ENCODE measurements around the gene DDX41. TPM values are rescaled to one million over a fixed set of nuclear protein-coding genes. Genes with fewer than 3 reads are reported as not detected.
"Not testable (repeated sequence)": the region's sequence is repeated elsewhere in the genome, so short reads cannot be mapped to it uniquely, and the experiment has no call there.

DDX41 gene
- total RNA-seq, 1 experiment from 2014 or later, result 153 TPM

DNA sequence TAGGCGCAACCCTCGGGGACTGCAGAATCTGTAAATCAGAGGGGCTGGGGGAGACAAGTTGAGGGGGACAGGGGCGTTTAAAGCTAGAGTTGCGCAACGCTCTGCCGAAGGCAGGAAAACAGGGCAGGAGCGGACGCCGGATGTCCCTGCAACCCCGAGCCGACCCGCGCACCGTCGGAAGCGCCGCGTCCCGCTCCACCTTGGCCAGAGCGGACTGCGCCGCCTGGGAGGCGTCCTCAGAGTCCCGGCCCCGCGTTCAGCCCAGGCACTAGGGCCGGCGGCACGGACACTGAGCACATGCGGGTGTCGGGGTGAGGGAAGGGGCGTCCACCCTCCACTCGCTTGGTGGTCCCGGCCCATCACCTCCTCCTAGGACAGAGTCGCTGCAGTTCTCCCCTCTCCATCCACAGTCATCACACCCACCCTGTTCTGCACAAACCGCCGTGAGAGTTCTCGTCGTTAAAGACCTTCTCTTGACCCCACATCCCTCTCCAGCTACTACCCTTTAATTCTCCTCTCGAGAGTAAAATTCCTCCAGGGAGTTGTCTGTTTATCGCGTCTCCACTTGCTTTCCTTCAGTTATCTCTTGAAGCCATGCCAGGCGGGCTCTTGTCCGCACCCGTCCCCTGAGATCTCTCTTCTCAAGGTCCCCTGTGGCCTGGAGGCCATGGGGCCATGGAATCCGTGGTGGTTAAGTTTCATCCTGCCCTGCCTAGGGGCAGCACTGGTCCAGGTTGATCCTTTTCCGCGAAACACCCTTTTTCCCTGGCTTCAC, 18.6 kb downstream of the DDX41 start:
- no peak for DNase-seq (ENCODE audit: low spot score)

DNA sequence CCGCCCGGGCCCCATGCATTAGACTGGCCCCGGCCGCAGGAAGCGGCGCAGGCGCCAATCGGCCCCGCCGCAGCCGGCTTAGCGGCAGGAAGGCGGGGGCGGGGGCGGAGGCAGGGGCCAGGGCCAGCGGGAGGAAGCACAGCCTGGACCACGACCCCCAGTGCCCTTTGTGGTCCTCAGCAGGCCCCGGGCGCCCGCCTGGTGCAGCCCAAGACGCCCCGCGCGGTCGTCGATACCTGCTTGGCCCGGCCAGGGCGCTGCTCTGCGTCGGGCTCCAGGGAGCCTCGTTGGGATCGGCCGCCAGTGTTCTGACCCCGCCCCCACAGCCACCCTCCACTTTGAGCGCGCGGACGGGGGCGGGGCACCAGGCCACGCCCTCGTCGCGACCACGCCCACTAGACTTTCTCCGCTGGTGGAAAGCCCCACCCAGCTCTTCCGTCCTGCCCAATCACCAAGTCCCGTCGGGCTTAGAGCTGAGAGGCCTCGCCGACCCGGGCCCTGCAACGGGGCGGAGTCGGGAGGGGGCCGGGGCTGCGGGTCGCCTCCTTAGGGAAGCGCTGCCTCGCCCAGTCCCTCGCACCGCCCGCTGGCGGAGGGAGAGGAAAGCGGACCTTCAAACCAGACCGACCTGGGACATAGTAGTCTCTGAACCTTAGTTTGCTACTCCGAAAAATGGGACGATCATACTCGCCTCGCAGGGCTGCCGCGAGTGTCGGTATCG, 19.3 kb downstream of the DDX41 start, which contains the start of gene PDLIM7:
TSS of gene PDLIM7 (minus strand) at position 313 of the 721 bp plus-strand sequence. CDS start 1,092 bp downstream, outside the sequence.
- DNase-seq (ENCODE audit: low spot score), result peak; percentile 93

DNA sequence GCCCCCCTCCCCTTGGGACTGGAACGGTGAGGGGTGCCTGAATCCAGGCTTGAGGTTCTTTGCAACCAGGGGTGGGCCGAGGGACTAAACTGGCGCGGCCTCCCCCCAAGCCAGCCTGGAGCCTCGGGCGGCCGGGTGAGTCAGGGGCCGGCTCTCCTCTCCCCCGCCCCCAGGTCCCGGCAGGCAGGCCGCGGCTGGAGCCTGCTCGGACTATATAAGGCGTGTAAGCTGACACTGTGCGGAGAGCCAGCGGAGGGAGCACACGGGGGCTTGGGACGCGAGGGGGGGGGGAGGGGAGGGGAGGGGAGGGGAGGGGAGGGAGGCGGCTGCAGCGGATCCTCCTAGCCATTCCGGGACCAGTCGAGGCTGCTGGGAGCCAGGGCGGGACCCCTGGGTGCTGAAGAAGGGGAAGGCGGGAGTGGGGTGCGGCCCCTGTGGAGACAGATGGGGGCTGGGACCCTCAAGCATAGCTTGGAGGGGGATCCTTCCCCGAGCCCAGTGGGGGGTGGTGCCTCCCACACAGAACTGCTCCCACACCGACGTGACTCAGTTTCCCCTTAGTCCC, 20.0 kb downstream of the DDX41 start:
- peak; percentile 72 for DNase-seq (ENCODE audit: low spot score)

GRCh38 chr5:177496070-177496726, 20.6 kb downstream of the DDX41 start:
- DNase-seq (ENCODE audit: low spot score), result peak; percentile 73

DNA sequence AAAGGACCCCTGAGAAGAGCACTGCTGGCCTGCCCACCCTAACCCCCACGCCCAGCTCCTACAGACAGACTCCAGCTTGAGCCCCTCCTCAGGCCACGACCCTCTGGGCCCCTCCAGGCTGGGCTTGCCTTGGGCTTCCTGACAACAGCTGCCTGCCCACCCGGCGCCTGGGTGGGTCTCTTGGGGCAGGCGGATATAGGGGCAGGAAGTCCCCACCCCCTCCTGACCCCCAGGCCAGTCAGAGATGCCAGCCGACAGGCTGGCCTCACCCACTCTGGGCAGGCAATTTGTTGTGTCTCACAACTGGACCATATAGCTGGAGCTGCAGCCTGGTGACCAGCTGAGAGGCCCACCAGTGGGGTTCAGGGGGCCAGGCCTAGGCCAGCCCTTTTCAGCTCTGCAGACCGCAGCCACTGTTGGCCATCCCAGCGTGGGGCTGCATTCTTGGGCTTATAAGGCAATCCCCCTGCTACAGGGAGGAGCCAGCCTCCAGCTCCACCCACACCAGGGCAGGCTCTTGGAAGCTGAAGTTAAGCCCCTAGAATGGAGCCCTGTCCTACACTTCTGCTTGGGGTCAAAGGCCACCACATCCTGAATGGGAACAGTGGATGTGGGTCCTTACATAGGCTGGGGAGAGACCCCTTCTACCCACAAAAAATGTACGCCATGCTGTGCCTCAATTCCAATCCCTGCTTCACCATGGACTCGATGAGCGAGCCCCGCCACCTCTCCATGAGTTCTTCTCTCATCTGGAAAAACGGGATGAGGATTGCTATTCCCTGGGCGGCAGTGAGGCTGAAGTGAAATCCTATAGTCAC, 21.3 kb downstream of the DDX41 start:
- peak; percentile 96 for DNase-seq (ENCODE audit: low spot score)

DNA sequence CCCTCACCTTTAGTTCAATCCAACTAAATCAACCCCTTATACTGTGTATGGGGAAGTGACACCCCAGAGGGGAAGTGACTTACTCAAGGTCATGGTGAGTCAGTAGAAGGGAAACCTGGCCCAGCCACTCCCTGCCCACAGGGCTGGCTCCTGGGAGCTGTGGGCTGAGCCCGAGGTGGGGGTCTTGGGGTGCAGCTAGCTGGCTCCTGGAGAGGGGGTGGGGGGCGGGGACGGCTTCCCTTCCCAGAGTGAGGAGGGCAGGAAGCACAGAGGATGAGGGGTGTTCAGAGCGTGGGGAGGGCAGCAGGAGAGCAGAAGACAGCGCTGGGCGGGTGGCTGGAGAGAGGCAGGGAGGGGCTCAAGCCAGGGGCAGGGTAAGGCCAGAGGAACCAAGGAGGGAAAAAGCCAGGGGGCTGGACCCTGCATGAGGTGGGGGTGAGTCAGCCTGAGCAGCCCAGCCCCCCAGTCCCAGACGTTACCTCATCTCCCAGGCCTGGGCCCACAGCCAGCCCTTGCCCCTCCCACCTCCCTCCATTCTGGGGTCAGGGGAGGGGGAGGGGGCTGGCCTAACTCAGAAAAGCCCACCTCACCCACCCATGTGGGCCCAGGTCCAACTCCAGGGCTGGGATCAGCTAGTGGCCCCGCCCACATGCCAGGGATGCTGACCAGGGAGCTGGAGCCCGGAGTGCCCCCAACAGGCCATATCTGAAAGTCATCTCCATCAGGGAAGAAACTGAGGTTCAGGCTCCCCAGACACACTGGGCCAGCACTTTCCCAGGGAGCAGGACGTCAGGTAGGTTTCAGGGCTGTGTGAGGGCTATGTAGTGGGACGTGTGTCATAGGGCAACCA, 22.2 kb downstream of the DDX41 start:
- DNase-seq (ENCODE audit: low spot score), result peak; percentile 97

GRCh38 chr5:177493795-177494345, 22.9 kb downstream of the DDX41 start:
- no peak for DNase-seq (ENCODE audit: low spot score)

DNA sequence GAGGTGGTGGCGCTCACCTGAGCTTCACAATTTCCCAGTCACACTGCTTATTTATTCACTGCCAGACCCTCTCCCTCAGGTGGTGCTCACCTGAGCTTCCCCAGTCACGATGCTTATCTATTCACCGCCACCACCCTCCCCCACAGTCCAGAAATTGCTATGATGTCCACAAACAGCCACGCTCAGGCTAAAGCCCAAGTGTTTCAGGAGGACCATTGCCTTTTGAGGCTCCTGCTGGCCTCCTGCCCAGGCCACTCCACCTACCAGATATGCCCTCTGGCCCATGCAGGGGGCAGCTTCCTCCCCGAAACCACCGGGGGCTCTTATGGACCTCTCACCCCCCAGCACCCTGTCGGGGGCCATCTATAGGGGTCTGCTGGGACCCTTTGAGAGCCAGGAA, 23.9 kb downstream of the DDX41 start:
- DNase-seq (ENCODE audit: low spot score), result no peak

DNA sequence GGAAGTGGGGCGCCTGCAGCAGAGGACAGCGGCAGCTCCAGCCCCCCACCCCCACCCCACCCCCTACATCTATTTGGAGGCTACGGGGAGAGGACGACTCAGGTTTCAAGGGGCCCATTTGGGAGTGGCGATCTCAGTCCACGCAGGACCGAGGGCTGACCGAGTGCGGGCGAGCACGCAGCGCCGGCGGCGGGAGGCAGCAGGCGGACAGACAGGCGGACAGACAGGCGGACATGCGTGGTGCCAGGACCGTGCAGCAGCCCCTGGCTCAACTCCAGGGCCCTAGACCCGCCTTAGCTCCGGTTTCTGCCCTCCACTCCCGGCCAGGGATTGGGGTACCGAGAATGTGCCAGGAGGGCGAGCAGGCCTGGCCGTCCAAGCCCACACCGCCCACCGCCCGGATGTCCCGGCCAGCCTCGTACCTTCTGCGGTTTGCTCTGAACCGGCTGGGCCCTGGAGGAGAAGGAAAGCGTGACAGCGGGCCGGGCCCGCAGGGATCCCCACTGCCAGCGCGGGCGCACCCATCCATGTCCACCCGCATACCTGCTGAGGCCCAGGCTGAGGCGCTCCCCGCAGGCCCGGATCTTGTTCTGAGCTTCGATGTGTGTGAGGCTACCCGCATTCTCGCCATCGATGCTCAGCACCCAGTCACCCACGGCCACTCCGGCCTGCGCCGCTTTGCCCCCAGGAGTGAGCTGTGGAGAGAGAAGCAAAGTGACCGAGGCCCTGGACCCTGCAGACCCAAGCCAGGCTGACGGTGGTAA, 24.6 kb downstream of the DDX41 start:
- DNase-seq (ENCODE audit: low spot score), result no peak

DNA sequence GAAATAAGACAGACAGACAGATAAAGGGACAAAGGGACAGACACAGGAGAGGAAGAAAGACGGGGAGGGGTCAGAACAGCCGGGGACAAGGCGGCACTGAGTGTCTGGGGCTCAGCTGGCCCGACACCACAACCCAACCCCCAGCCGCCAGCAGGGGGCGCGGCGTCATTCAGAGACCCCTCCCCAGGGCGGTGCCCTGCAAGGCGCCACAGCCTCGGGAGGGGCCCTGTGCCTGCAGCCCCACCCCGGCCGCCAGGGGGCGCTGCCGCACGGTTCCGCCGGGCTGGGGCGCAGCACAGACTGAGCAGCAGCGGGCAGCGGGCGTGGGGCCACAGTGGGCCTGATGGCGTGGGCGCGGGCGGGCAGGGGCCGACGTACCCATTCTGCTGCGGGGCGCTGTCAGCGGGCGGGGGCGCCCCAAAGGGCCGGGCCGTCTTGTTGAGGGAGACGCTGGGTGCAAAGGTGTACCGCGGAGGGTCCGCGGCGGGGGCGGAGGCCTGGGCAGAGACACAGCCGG, 25.3 kb downstream of the DDX41 start:
- DNase-seq (ENCODE audit: low spot score), result no peak

DNA sequence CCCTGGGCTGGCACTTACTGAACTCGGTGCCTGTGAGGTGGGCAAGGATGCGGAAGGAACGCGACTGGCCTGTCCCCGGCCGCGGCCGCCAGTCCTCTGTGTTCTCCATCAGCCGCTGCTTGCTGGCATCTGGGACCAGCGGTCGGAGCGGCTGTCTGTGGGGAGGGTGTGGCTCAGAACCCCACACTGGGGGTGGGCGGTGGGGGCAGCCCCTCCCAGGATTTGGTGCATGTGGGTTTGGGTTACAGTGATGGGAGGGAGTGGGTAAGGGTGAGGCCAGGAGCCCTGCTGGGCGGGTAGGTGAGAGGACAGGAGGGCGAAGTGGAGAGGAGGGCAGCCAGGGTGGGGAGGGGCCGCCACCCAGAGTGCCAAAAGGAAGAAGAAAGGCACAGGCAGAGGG, 25.8 kb downstream of the DDX41 start:
- no peak for DNase-seq (ENCODE audit: low spot score)

DNA sequence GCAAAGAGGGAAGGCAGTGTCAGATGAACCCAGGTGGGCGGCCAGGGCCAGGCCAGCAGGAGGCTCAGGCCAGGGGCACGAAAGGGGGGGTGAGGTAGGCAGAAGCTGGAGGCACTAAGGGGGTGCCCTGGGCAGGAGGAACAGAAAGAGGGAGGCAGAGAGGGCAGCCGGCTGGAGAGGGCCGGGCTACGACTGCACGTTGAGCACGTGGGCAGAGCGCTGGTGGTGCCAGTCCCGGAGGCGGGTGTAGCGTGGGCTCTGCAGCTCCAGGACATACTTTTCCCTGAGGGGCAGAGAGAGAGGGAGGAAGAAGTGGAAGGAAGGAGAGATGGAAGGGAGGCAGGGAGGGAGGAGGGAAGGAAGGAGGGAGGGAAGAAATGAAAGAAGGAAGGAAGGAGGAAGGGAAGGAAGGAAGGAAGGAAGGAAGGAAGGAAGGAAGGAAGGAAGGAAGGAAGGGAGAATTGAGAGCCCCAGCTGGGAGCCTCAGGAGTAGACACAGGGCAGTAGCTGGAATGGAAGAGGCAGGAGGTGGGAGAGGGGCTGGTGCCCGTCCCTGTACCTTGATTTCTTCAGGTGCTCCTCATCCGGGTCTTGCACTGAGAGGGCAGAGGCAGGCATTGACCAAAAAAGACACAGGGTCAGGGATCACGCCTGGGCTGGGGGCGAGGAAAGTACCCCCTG, 26.3 kb downstream of the DDX41 start:
- no peak for DNase-seq (ENCODE audit: low spot score)

GRCh38 chr5:177489119-177489716, 27.5 kb downstream of the DDX41 start:
- no peak for DNase-seq (ENCODE audit: low spot score)

DNA sequence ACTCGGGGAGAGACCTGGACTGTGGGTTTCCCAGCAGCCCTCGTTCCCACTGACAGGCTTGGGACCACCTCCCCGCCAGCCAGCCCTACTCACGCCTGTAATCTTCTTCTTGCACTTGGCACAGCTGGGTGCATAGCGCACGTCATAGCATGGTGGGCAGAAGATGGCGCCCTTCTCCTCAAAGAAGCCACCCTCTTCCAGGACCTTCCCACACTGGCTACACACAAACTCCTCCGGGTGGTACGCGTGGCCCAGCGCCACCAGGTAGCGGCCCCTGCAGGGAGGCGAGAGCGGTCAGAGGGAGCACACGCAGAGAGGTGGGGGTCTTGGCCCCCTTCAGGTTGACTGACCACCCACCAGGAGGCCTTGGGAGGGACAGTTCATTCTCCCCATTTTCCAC, 28.8 kb downstream of the DDX41 start:
- DNase-seq (ENCODE audit: low spot score), result no peak

- no peak for DNase-seq (ENCODE audit: low spot score)
Observed at GRCh38 chr5:177487144-177487543, 29.6 kb downstream of the DDX41 start.

- DNase-seq (ENCODE audit: low spot score), result no peak
Observed at GRCh38 chr5:177486256-177486655, 30.5 kb downstream of the DDX41 start.

DNA sequence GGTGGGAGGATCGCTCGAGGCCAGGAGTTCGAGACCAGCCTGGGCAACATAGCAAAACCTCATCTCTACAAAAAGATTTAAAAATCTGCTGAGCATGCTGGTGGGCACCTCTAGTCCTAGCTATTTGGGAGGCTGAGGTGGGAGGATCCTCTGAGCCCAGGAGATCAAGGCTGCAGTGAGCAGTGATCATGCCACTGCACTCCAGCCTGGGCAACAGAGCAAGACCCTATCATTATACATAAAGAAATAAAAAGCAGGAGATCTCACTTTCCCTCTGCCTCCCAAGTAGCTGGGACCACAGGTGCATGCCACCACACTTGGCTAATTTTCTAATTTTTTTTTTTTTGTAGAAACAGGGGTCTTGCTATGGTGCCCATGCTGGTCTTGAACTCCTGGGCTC, 31.0 kb downstream of the DDX41 start:
- DNase-seq (ENCODE audit: low spot score), result not testable (repeated sequence)

DNA sequence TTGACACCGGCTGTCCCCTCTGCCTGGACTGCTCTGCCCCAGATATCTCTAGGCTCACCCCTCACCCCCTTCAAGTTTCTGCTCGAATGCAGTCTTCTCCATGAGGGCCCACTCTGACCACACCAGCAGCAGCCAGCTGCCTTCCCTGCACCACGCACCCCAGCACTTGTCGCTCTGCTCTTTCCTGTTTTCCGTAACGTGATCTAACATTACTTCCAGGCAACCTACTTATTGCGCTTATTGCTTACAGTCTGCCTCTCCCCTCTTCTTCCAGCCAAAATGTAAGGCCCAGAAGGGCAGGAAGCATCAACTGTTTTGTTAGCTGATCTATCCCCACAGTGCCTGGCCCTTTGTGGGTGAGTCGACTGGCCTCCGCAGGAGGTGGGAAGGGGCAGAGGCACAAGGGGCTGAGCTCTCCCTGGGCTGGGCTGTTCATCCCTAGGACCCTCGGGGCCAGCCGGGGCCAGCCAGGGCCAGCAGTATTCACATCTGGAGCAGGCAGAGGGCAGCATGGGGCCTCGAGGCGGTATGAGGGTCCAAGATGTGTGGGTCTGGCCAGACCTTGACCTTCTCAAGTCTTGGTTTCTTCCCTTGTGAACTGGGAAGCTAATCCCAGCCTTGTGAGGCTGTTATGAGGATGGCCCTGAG, 31.7 kb downstream of the DDX41 start:
- DNase-seq (ENCODE audit: low spot score), result no peak

All from A172 (cell line).